Erythroblast (primary cell): Measurements from ENCODE around the gene OR2F2.

Experiments
- DNase-seq, 2 experiments: peaks; one replicate each; lab custom pipeline; 2025; lab: John Stamatoyannopoulos, UW
- GATA1 ChIP-seq: IDR thresholded peaks from 2 replicates; pipeline ENCODE4 v1.6.1; 2011; ENCODE audit warnings: low read depth, mild to moderate bottlenecking, control low read depth, low read length, moderate library complexity
- POLR2A ChIP-seq: IDR thresholded peaks from 2 replicates; pipeline ENCODE4 v1.6.1; 2011; ENCODE audit warnings: mild to moderate bottlenecking, low read length

Gene OR2F2

GRCh38 chr7:143934526-143935325 lies at the start of gene OR2F2:
OR2F2 (plus strand) TSS chr7:143935233; CDS start chr7:143935233, 0 bp downstream.
- TF ChIP-seq GATA1, result no peak
- TF ChIP-seq POLR2A, result no peak
- DNase-seq, result no peak

GRCh38 chr7:143885951-143886350 lies 49.1 kb upstream of the OR2F2 start:
- DNase-seq, result no peak
- TF ChIP-seq POLR2A (no peak), GATA1 (no peak)

- TF ChIP-seq POLR2A (no peak), GATA1 (no peak)
- no peak for DNase-seq
These were observed 48.1 kb upstream of the OR2F2 start for GRCh38 chr7:143886826-143887477.

GRCh38 chr7:143889068-143889467 lies 46.0 kb upstream of the OR2F2 start:
- no peak for DNase-seq

GRCh38 chr7:143890558-143890957 lies 44.5 kb upstream of the OR2F2 start:
- no peak for DNase-seq
- TF ChIP-seq POLR2A, result no peak
- no peak for TF ChIP-seq GATA1

More at GRCh38 chr7:143889068-143889467, 46.0 kb upstream of the OR2F2 start:
- TF ChIP-seq POLR2A (no peak), GATA1 (no peak)

GRCh38 chr7:143891457-143891856 lies 43.6 kb upstream of the OR2F2 start:
- no peak for DNase-seq
- TF ChIP-seq POLR2A (no peak), GATA1 (no peak)

GRCh38 chr7:143892527-143893300 lies 42.3 kb upstream of the OR2F2 start:
- peak; percentile 63 to 78 for DNase-seq
- TF ChIP-seq GATA1 (no peak), POLR2A (no peak)

GRCh38 chr7:143896667-143897066 lies 38.4 kb upstream of the OR2F2 start:
- DNase-seq, result no peak
- no peak for TF ChIP-seq POLR2A
- TF ChIP-seq GATA1, result no peak

GRCh38 chr7:143898810-143899209 lies 36.2 kb upstream of the OR2F2 start:
- DNase-seq, result no peak
- no peak for TF ChIP-seq GATA1
- TF ChIP-seq POLR2A, result no peak

- DNase-seq, result no peak
- TF ChIP-seq POLR2A, result no peak
- no peak for TF ChIP-seq GATA1
These were observed 34.7 kb upstream of the OR2F2 start for GRCh38 chr7:143900230-143900766.

- no peak for DNase-seq
- TF ChIP-seq POLR2A (no peak), GATA1 (no peak)
These were observed 33.7 kb upstream of the OR2F2 start for GRCh38 chr7:143901332-143901667.

GRCh38 chr7:143901668-143902331 lies 33.2 kb upstream of the OR2F2 start, which contains the start of gene TCAF1:
TCAF1 (minus strand) TSS chr7:143902176; CDS start chr7:143876608, 25,568 bp downstream.
- peak; percentile 94 to 95 for DNase-seq
- no peak for TF ChIP-seq GATA1
- peak; percentile 60 for TF ChIP-seq POLR2A
